Karpas-422 (cell line): ENCODE results near the gene SPNS3. TPM values are rescaled to one million over a fixed set of nuclear protein-coding genes. Genes with fewer than 3 reads are reported as not detected.

Experiments used
- DNase-seq: peaks from one replicate; pipeline ENCODE4 v3.0.0-alpha.2; 2015
- H2AFZ ChIP-seq: fragments of 200-600 bp; sonication (generic); 2 replicates; pipeline ENCODE4 v1.6.1; 2014; ENCODE audit warnings: antibody characterized with exemption, low read length, mixed read lengths
- H3K27ac ChIP-seq: fragments of 200-600 bp; sonication (generic); 2 replicates; pipeline ENCODE4 v1.5.1; 2014; ENCODE audit warnings: mild to moderate bottlenecking, low read length, moderate library complexity
- H3K27me3 ChIP-seq: fragments of 200-600 bp; sonication (generic); 2 replicates; pipeline ENCODE4 v1.6.1; 2014; ENCODE audit warnings: low read length, mixed read lengths
- H3K36me3 ChIP-seq: fragments of 200-600 bp; sonication (generic); 2 replicates; pipeline ENCODE4 v1.6.1; 2014; ENCODE audit warnings: low read length, mixed read lengths; ENCODE audit not compliant: insufficient read depth
- H3K4me1 ChIP-seq: fragments of 200-600 bp; sonication (generic); 2 replicates; pipeline ENCODE4 v1.6.1; 2014; ENCODE audit warnings: mild to moderate bottlenecking, low read length, mixed read lengths
- H3K4me2 ChIP-seq: fragments of 200-600 bp; sonication (generic); 2 replicates; pipeline ENCODE4 v1.6.1; 2014; ENCODE audit warnings: low read length, low read depth, mild to moderate bottlenecking; ENCODE audit not compliant: poor library complexity, severe bottlenecking
- H3K4me3 ChIP-seq: fragments of 200-600 bp; sonication (generic); 2 replicates; pipeline ENCODE4 v1.5.1; 2014; ENCODE audit warnings: mild to moderate bottlenecking, antibody characterized with exemption, low read length, mixed read lengths
- H3K79me2 ChIP-seq: fragments of 200-600 bp; sonication (generic); 2 replicates; pipeline ENCODE4 v1.6.1; 2014; ENCODE audit warnings: mild to moderate bottlenecking, low read length, mixed read lengths
- H3K9ac ChIP-seq: fragments of 200-600 bp; sonication (generic); 2 replicates; pipeline ENCODE4 v1.6.0; 2014; ENCODE audit warnings: low read length
- H3K9me2 ChIP-seq: fragments of 200-600 bp; sonication (generic), shearing (Covaris generic); replicated peaks from 2 replicates; pipeline ENCODE4 v1.6.0; 2014; ENCODE audit warnings: mild to moderate bottlenecking, low read length, moderate library complexity; ENCODE audit not compliant: insufficient read depth
- H3K9me3 ChIP-seq: fragments of 300-700, 200-600 bp; sonication (generic); 2 replicates; pipeline ENCODE4 v1.6.1; 2014; ENCODE audit warnings: low read length, mixed read lengths
- H4K20me1 ChIP-seq: fragments of 200-600 bp; sonication (generic); 2 replicates; pipeline ENCODE4 v1.6.1; 2014; ENCODE audit warnings: mild to moderate bottlenecking, antibody characterized with exemption, low read length, low read depth; ENCODE audit not compliant: insufficient read depth
- total RNA-seq: library from RNA; depleted of rRNA; stranded (reverse); fragments of >200 nt; shearing (Covaris generic); gene quantifications from 2 replicates; pipeline ENCODE4 v1.2.3, GENCODE V29; 2014; ENCODE audit warnings: low replicate concordance

Gene SPNS3
- total RNA-seq, 1 experiment from 2014 or later: 4.1 TPM

DNA sequence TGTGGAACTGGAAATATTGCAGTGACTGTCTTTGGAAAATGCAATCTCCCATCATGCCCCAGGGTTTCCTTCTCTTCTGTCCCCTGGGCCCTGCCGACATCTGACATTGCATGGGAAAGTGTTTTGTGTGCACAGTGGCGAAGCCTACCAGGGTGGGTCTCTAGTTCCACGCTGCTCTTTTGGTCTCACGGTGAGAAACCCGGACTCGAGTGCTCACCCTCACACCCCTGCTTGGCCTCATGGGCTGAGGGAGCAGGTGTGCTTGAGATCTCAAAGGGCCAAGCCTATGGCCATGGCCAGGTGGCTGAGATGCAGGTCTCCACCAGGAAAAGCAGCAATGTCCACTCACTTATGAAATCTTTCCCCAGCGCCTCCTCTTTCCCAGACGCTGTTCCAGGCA is 32.0 kb downstream of the SPNS3 start:
- H4K20me1 ChIP-seq: no peaks in the 10 kb centered on the region
- no peaks in the 10 kb centered on the region for H3K36me3 ChIP-seq
- DNase-seq: no peak
- no peaks in the 10 kb centered on the region for H3K4me1 ChIP-seq
- no peak overlapping the region for H2AFZ ChIP-seq
- H3K9me3 ChIP-seq: no peaks in the 10 kb centered on the region
- no peak overlapping the region for H3K4me3 ChIP-seq
- no peaks in the 10 kb centered on the region for H3K79me2 ChIP-seq
- H3K9ac ChIP-seq: no peak overlapping the region
- H3K27ac ChIP-seq: no peak overlapping the region
- H3K4me2 ChIP-seq: no peak overlapping the region
- H3K9me2 ChIP-seq: no peaks in the 10 kb centered on the region
- H3K27me3 ChIP-seq: no peaks in the 10 kb centered on the region

GRCh38 chr17:4467287-4467686 is 33.5 kb downstream of the SPNS3 start:
- Histone ChIP-seq H3K4me1 (no peaks in the 10 kb centered on the region), H3K9ac (no peak overlapping the region), H2AFZ (no peak overlapping the region), H3K9me3 (no peaks in the 10 kb centered on the region), H3K79me2 (no peaks in the 10 kb centered on the region), H4K20me1 (no peaks in the 10 kb centered on the region), H3K9me2 (no peaks in the 10 kb centered on the region), H3K27me3 (no peaks in the 10 kb centered on the region), H3K36me3 (no peaks in the 10 kb centered on the region), H3K27ac (no peak overlapping the region), H3K4me2 (no peak overlapping the region), H3K4me3 (no peak overlapping the region)
- DNase-seq: no peak

DNA sequence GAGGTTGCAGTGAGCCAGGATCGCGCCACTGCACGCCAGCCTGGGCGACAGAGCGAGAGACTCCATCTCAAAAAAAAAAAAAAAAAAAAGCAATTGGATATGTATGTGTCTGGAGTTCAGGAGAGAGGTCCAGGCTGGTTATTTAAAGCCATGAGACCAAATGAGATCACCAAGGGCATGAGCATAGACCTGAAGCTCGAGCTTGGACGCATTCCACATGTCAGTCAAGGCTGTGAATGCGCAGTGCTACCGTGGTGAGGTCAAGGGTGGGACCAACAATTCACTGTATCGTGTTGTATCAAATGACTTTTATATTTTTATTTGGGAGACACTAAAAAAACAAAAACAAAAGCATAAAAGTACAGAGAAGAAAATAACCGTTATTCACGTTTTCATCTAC is 35.8 kb downstream of the SPNS3 start:
- H3K27me3 ChIP-seq: no peaks in the 10 kb centered on the region
- no peak overlapping the region for H3K27ac ChIP-seq
- H3K79me2 ChIP-seq: no peaks in the 10 kb centered on the region
- H3K9me3 ChIP-seq: no peaks in the 10 kb centered on the region
- no peak overlapping the region for H2AFZ ChIP-seq
- no peaks in the 10 kb centered on the region for H4K20me1 ChIP-seq
- no peaks in the 10 kb centered on the region for H3K4me1 ChIP-seq
- H3K4me3 ChIP-seq: no peak overlapping the region
- H3K9ac ChIP-seq: no peak overlapping the region
- no peak for DNase-seq
- H3K9me2 ChIP-seq: no peaks in the 10 kb centered on the region
- H3K36me3 ChIP-seq: no peaks in the 10 kb centered on the region
- no peak overlapping the region for H3K4me2 ChIP-seq

DNA sequence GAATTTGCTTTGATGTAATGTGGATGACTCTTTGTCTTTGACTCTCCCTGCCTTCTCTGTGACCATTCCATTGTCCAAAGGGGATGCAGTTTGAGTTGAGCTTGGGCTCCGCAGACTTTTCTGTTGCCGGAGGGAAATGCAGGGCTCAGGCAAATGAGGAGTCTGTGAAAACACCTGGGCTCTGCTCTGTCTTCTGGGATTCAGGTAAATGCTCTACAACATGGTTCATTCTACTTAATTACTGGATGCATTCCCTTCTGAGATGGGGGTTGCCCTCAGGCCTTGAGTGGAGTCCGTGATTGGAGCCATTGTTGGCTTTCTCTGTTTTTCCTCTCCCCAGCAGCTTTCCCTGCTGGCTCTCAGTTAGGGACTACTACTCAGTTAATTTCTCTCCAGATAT is 38.5 kb downstream of the SPNS3 start:
- Histone ChIP-seq H3K4me2 (no peak overlapping the region), H3K27me3 (no peaks in the 10 kb centered on the region), H2AFZ (no peak overlapping the region), H3K4me1 (no peaks in the 10 kb centered on the region), H3K9me2 (no peaks in the 10 kb centered on the region), H3K36me3 (no peaks in the 10 kb centered on the region), H3K79me2 (no peaks in the 10 kb centered on the region), H3K9ac (no peak overlapping the region), H3K27ac (no peak overlapping the region), H3K4me3 (no peak overlapping the region), H3K9me3 (no peaks in the 10 kb centered on the region), H4K20me1 (no peaks in the 10 kb centered on the region)
- DNase-seq: no peak

- Histone ChIP-seq H3K9me3 (no peaks in the 10 kb centered on the region), H3K27me3 (no peaks in the 10 kb centered on the region), H4K20me1 (no peaks in the 10 kb centered on the region), H3K4me3 (no peak overlapping the region), H3K27ac (no peak overlapping the region), H2AFZ (no peak overlapping the region), H3K4me1 (no peaks in the 10 kb centered on the region), H3K9me2 (no peaks in the 10 kb centered on the region), H3K79me2 (no peaks in the 10 kb centered on the region), H3K9ac (no peak overlapping the region), H3K36me3 (no peaks in the 10 kb centered on the region), H3K4me2 (no peak overlapping the region)
- no peak for DNase-seq
Observed at GRCh38 chr17:4474093-4474492, 40.4 kb downstream of the SPNS3 start.

DNA sequence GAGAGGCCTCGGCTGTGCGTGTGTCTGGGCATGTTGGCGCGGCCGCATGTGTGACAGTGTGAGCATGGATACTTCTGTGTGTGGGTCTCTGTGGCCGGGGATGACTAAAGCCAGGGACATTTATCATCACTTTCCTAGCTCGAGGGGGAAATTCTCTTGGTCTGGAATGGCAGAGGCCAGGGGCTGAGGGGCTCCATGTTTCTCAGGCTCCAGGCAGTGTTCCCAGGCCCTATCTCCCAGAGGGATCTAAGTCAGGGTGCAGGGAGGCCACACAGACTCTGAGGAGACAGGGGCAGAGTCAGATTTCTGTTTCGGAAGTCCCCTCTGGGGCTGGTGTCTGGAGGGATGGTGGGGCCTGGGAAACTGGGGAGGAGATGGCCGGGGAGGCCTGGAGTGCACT is 41.3 kb downstream of the SPNS3 start:
- H3K9me3 ChIP-seq: no peaks in the 10 kb centered on the region
- H3K27ac ChIP-seq: no peak overlapping the region
- no peaks in the 10 kb centered on the region for H3K9me2 ChIP-seq
- no peak overlapping the region for H3K9ac ChIP-seq
- no peaks in the 10 kb centered on the region for H3K79me2 ChIP-seq
- H3K27me3 ChIP-seq: no peaks in the 10 kb centered on the region
- no peak overlapping the region for H3K4me3 ChIP-seq
- no peaks in the 10 kb centered on the region for H4K20me1 ChIP-seq
- no peaks in the 10 kb centered on the region for H3K4me1 ChIP-seq
- no peak overlapping the region for H3K4me2 ChIP-seq
- no peak for DNase-seq
- no peaks in the 10 kb centered on the region for H3K36me3 ChIP-seq
- H2AFZ ChIP-seq: no peak overlapping the region

DNA sequence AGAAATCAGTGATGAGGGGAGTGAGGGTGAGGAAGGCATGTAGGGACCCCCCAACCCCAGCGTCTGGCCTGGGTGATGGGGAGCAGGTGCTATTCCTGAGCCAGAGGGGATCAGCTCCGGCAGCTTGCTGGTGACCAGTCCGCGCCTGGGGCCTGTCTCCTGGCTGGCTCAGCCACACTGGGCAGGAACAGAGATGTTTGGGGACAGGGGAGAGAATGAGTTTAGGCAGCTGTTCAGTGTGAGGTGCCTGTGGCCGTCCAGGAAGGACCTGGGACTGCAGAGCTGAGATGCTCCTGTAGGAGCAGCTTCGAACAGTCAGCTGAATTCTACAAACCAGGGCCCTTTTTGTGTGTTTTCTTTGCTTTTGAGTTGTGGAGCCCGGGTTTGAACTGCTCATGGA is 41.7 kb downstream of the SPNS3 start:
- Histone ChIP-seq H3K27ac (no peak overlapping the region), H4K20me1 (no peaks in the 10 kb centered on the region), H2AFZ (no peak overlapping the region), H3K9me2 (no peaks in the 10 kb centered on the region), H3K27me3 (no peaks in the 10 kb centered on the region), H3K4me1 (no peaks in the 10 kb centered on the region), H3K4me2 (no peak overlapping the region), H3K4me3 (no peak overlapping the region), H3K79me2 (no peaks in the 10 kb centered on the region), H3K9me3 (no peaks in the 10 kb centered on the region), H3K36me3 (no peaks in the 10 kb centered on the region), H3K9ac (no peak overlapping the region)
- DNase-seq: no peak

GRCh38 chr17:4476017-4476416 is 42.3 kb downstream of the SPNS3 start:
- Histone ChIP-seq H2AFZ (no peak overlapping the region), H3K36me3 (no peaks in the 10 kb centered on the region), H3K9me3 (no peaks in the 10 kb centered on the region), H3K27me3 (no peaks in the 10 kb centered on the region), H3K79me2 (no peaks in the 10 kb centered on the region), H3K9ac (no peak overlapping the region), H3K9me2 (no peaks in the 10 kb centered on the region), H3K4me2 (no peak overlapping the region), H3K4me3 (no peak overlapping the region), H3K27ac (no peak overlapping the region), H3K4me1 (peaks cover 2% of the 10 kb centered on the region; the same call in 1 of the 2 replicates), H4K20me1 (no peaks in the 10 kb centered on the region)
- DNase-seq: no peak

DNA sequence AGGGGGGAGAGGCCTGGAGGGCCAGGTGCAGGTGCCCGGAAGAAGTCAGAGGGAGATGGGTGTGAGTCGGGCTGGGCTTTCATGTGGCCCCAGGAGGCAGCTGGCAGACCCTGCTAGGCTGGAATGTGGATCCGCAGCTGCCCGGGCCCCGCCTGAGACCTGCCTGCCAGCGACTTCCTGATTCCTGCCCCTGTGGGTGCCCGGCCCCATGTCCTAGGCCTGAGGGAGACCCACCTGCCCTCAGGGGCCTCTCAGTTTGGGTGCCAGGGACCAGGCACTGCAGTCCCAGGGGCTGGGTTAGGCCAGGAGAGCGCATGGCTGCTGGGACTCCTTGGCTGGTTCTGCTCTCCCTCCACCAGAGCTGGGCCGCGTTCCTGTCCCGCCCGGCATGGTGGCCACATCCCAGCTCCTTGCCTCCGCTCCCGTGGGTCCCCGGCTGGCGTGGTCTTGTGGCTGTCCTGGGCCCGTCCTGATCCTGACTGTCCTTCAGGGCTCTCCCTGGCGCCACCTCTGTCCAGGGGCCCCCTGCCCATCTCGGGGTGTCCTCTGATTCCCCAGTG is 42.9 kb downstream of the SPNS3 start:
- Histone ChIP-seq H3K4me2 (no peak overlapping the region), H3K36me3 (no peaks in the 10 kb centered on the region), H3K9me3 (no peaks in the 10 kb centered on the region), H2AFZ (no peak overlapping the region), H3K4me3 (no peak overlapping the region), H3K9me2 (no peaks in the 10 kb centered on the region), H4K20me1 (no peaks in the 10 kb centered on the region), H3K27me3 (no peaks in the 10 kb centered on the region), H3K79me2 (no peaks in the 10 kb centered on the region), H3K27ac (no peak overlapping the region), H3K4me1 (peaks cover 5% of the 10 kb centered on the region), H3K9ac (no peak overlapping the region)
- DNase-seq: no peak
